Gastroesophageal sphincter (tissue), 3 donors: ENCODE results near the gene SLC1A3.

Source experiments
- CTCF ChIP-seq, 4 experiments: fragments of 200-600 bp in 2 of 4; fragments of 450-650 bp in 2 of 4; sonication (generic) in 1 of 4; IDR thresholded peaks; one replicate each; pipeline ENCODE4 v1.5.1; 2017 to 2019; ENCODE audit warnings: antibody characterized with exemption in 4 of 4, mild to moderate bottlenecking in 2 of 4, moderate library complexity in 2 of 4
- POLR2A ChIP-seq, 2 donors: fragments of 450-650 bp; IDR thresholded peaks; one replicate each; pipeline ENCODE4 v1.6.1; 2017; ENCODE audit warnings: antibody characterized with exemption in 2 of 2, mild to moderate bottlenecking in 2 of 2, moderate library complexity in 1 of 2
- POLR2AphosphoS5 ChIP-seq: sonication (generic); formaldehyde crosslinking; IDR thresholded peaks from one replicate; pipeline ENCODE4 v1.6.1; 2017; ENCODE audit warnings: antibody characterized with exemption

- TF ChIP-seq CTCF (IDR thresholded peaks at IDR 0.05) (no peak), POLR2A (IDR thresholded peaks at IDR 0.05) (no peak), POLR2AphosphoS5 (no peak)
These were observed 3.6 kb upstream of the SLC1A3 start for GRCh38 chr5:36602704-36603321.
